GM19468 (cell line): ENCODE data around the gene SCAP.

Source experiments
- ATAC-seq: cut with Tn5 transposase; IDR thresholded peaks from one replicate; pipeline ENCODE4 v1.9.1; 2021; ENCODE audit warnings: mild to moderate bottlenecking, moderate library complexity, moderate number of reproducible peaks; ENCODE audit not compliant: unreplicated experiment; ENCODE audit errors: extremely low read depth

SCAP gene

DNA sequence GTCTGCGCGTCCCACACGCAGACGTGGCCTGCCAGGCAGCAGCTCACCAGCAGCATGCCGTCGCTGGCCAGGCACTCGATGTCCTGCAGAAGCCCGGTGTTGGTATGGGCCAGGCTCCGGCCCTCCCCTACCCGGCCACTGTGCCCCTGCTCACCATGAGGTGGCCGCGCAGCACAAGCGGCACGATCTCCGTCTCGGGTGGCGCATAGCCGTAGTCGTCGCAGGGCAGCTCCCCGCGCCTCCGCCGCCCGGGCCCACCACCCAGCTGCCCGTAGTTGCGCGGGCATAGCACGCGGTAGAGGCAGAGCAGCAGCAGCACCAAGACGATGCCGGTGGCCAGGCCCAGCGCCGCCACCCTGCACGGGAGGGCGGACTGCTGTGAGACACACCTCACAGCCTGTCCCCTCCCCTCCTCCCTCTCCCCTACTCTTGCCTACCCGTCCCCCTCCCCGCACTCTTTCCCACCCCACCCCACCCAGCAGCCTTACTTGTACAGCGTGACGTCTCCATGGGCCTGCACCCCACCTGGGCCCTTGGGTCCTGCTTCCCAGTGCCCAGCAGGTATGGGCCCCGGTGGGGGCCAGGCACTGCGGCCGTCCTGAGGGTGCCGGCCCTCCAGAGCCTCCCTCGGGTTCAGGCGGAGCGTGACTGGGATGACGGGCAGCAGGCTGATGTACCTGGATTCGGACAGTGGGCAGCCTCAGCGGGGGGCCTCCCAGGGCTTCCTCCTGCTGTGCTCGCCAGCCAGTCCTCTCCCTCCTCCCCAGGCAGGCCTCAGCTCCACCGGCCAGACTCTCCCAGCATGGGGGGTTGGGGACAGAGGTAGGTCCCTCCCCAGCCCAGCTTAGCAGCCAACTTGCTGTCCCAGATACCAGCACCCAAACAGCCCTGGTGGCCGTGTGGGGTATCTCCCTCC, 57.3 kb downstream of the SCAP start:
- ATAC-seq: no peak

- no peak for ATAC-seq
Measured at GRCh38 chr3:47416041-47416440, 59.7 kb downstream of the SCAP start.

DNA sequence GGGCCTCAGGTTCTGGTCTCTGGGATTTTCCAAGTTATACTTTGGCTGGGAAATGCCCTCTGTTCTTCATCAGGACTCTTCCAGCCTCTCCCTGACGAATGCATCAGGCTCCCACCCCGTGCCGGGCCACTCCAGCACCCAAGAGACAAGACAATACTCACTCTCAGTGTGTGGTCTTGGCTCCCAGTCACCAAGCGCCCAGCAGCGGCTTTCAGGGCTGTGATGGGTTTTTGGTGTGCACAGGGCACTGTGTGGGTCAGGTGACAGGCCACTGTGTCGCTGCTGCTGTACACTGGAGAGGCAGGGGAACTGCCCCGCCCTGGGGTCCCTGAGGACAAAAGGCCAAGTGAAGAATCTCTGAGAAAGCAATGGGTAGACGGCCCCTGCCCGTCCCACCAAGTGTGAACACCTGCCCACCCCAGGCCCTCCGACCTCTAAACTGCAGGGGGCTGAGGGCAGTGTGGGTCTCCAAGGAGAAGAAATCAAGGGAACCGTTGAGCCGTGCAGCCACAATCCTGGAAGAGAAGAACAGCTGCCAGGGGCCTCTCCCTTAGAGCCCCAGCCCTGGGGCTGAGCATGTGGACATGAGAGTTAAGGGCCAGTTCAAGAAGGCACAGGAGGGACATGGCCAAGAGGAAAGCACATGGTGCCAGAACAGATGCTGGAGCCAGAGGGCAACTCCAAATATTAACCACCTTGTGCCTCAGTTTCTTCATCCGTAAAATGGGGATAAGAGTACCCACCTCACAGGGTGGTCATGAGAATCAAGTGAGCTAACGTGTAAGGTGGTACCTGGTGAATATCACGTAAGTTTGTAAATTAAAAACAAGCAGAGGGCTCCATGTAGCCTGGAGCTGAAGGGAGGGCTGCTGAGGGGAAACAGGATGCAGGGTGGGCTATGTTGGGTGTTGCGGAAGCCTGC, 60.8 kb downstream of the SCAP start:
- ATAC-seq: no peak

DNA sequence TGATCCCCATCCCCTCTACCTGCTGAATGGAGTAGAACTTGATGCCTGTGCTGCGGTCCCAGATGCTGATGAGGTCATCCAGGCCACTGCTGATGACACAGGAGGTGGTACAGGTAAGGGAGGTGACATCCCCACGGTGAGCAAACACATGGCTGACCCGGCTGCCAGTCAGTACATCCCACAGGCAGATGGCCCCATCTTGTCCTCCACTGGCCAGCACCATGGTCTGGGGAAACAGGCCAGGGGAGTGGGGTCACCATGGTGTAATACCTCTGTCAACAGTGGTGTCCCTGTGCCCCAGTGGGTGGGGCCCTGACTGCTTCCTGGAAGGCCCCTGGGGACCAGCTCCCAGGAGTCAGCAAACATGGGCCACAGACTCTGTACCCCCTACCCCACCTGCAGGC, 61.6 kb downstream of the SCAP start:
- no peak for ATAC-seq

DNA sequence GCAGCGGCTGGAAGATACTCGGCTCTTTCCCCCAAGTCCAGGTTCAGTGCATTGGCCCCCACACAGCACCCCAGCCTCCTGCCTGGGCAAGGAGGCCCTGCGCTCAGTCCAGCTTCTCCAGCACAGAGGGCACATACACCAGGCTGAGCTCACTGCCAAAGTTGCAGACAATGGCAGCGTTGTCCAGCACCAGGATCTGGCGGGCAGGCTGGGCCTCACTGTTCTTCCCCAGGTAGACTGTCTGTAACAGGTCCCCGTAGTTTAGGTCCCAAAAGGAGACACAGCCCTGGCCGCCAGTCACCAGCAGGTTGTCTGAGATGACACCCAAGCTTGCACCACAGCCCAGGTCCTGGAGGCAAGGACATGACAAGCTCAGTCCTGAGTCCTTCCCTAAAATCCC, 62.0 kb downstream of the SCAP start:
- ATAC-seq: no peak

DNA sequence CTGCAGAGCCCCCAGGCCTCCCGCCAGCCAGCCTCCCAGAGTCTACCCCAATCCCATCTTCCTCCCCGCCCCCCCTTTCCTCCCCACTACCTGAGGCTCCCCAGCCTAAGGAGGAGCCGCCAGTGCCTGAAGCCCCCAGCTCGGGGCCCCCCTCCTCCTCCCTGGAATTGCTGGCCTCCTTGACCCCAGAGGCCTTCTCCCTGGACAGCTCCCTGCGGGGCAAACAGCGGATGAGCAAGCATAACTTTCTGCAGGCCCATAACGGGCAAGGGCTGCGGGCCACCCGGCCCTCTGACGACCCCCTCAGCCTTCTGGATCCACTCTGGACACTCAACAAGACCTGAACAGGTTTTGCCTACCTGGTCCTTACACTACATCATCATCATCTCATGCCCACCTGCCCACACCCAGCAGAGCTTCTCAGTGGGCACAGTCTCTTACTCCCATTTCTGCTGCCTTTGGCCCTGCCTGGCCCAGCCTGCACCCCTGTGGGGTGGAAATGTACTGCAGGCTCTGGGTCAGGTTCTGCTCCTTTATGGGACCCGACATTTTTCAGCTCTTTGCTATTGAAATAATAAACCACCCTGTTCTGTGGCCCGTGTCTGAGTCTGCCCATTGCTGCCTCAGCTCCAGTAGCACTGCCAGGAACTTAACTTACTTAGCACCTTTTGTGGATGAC, 62.8 kb downstream of the SCAP start:
- ATAC-seq: no peak

DNA sequence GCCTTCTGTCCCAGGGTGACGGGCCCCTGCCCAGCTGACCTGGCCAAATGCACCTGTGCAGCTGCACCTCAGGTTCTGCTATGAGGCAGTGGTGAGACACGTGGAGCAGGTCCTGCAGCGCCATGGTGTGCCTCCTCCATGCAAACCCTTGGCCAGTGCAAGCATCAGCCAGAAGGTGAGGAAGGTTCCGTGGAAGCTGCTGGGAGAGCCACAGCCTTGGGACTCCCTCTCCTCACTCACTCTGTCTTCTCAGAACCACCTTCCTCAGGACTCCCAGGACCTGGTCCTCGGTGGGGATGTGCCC, 63.3 kb downstream of the SCAP start:
- no peak for ATAC-seq

GRCh38 chr3:47411696-47412452, 63.9 kb downstream of the SCAP start:
- no peak for ATAC-seq

DNA sequence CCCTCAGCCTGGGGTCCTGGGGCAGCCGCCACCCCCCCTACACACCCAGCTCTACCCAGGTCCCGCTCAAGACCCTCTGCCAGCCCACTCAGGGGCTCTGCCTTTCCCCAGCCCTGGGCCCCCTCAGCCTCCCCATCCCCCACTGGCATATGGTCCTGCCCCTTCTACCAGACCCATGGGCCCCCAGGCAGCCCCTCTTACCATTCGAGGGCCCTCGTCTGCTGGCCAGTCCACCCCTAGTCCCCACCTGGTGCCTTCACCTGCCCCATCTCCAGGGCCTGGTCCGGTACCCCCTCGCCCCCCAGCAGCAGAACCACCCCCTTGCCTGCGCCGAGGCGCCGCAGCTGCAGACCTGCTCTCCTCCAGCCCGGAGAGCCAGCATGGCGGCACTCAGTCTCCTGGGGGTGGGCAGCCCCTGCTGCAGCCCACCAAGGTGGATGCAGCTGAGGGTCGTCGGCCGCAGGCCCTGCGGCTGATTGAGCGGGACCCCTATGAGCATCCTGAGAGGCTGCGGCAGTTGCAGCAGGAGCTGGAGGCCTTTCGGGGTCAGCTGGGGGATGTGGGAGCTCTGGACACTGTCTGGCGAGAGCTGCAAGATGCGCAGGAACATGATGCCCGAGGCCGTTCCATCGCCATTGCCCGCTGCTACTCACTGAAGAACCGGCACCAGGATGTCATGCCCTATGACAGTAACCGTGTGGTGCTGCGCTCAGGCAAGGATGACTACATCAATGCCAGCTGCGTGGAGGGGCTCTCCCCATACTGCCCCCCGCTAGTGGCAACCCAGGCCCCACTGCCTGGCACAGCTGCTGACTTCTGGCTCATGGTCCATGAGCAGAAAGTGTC, 64.7 kb downstream of the SCAP start:
- ATAC-seq: no peak

DNA sequence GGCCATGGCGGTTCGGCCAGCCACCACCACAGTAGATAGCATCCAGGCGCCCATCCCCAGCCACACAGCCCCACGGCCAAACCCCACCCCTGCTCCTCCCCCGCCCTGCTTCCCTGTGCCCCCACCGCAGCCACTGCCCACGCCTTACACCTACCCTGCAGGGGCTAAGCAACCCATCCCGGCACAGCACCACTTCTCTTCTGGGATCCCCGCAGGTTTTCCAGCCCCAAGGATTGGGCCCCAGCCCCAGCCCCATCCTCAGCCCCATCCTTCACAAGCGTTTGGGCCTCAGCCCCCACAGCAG, 65.4 kb downstream of the SCAP start:
- ATAC-seq: no peak

DNA sequence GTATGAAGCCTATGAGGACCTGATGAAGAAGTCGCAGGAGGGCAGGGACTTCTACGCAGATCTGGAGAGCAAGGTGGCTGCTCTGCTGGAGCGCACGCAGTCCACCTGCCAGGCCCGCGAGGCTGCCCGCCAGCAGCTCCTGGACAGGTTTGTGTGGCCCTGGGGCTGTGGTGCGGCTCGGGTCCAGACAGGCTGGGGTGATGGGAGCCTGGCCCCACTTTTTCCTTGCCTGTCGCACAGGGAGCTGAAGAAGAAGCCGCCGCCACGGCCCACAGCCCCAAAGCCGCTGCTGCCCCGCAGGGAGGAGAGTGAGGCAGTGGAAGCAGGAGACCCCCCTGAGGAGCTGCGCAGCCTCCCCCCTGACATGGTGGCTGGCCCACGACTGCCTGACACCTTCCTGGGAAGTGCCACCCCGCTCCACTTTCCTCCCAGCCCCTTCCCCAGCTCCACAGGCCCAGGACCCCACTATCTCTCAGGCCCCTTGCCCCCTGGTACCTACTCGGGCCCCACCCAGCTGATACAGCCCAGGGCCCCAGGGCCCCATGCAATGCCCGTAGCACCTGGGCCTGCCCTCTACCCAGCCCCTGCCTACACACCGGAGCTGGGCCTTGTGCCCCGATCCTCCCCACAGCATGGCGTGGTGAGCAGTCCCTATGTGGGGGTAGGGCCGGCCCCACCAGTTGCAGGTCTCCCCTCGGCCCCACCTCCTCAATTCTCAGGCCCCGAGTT, 65.9 kb downstream of the SCAP start:
- no peak for ATAC-seq

GRCh38 chr3:47409284-47409683, 66.5 kb downstream of the SCAP start:
- no peak for ATAC-seq

DNA sequence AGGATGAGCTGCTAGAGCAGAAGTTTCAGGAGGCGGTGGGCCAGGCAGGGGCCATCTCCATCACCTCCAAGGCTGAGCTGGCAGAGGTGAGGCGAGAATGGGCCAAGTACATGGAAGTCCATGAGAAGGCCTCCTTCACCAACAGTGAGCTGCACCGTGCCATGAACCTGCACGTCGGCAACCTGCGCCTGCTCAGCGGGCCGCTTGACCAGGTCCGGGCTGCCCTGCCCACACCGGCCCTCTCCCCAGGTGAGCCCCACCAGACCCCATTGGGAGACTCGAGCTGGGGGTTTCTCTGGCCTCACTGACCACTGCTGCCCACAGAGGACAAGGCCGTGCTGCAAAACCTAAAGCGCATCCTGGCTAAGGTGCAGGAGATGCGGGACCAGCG, 66.9 kb downstream of the SCAP start:
- no peak for ATAC-seq

- ATAC-seq: no peak
Measured at GRCh38 chr3:47407896-47408838, 67.6 kb downstream of the SCAP start.

DNA sequence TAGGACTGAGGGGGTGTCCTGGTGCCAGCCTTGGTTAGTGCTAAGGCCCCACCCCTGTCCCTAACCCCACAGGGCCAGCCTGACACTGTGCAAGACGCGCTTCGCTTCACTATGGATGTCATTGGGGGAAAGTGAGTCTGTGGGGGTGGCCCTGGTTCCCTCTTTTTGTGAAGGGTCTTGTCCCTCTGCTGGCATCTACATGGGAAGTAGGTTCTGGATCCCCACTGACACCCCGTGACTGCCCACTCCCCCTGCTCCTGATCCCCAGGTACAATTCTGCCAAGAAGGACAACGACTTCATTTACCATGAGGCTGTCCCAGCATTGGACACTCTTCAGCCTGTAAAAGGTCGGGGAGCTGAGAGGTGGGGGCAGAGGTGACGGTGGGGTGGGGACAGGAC, 68.5 kb downstream of the SCAP start:
- no peak for ATAC-seq

- no peak for ATAC-seq
Measured at GRCh38 chr3:47406762-47407149, 69.0 kb downstream of the SCAP start.

GRCh38 chr3:47405820-47406761, 69.7 kb downstream of the SCAP start:
- ATAC-seq: no peak
